PFSK-1 (cell line): ENCODE data around the gene TGM2.

ENCODE experiments used
- FOXP2 ChIP-seq: optimal IDR thresholded peaks from 2 replicates; pipeline ENCODE3; 2011; ENCODE audit warnings: borderline replicate concordance, control low read depth, inconsistent platforms; ENCODE audit not compliant: insufficient read depth; ENCODE audit errors: extremely low read length, extremely low read depth
- POLR2AphosphoS5 ChIP-seq: IDR thresholded peaks from 2 replicates; pipeline ENCODE4 v1.6.1; 2012; ENCODE audit warnings: low read depth, mild to moderate bottlenecking, control low read depth, low read length, moderate library complexity
- SIN3A ChIP-seq: IDR thresholded peaks from 2 replicates; pipeline ENCODE4 v1.6.1; 2012; ENCODE audit warnings: mild to moderate bottlenecking, low read length, moderate library complexity, borderline replicate concordance; ENCODE audit not compliant: insufficient read depth
- TAF1 ChIP-seq: IDR thresholded peaks from 2 replicates; pipeline ENCODE4 v1.6.1; 2012; ENCODE audit warnings: low read length, control low read depth, borderline replicate concordance; ENCODE audit not compliant: insufficient read depth
- TF ChIP-seq, protein P1 (sequence below), 2 experiments: IDR thresholded peaks; 2 replicates each; pipeline versions ENCODE4 v1.6.1 to v1.8.0; 2011 to 2012; ENCODE audit warnings: low read depth in 2 of 2, low read length in 2 of 2, control low read depth in 1 of 2, inconsistent platforms in 1 of 2, mild to moderate bottlenecking in 1 of 2, moderate library complexity in 1 of 2; ENCODE audit not compliant: insufficient read depth in 1 of 2

The TGM2 gene

DNA sequence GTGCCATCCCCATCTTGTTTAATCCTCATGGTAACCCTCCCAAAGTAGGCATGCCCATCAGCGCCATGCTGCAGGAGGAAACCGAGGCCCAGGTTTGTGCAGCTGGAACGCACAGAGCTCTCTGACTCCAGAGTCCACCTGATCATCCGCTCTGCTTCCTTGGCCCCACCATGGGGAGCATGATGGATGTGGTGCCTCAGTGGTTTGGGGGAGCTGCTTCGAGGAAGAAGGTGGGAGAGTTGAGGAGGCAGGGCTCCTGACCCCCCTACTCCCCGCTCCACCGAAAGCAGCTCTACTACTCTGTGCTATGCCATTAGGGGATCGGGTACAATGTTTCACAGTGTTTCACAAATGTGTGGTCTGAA, 52.2 kb downstream of the TGM2 start:
- TF ChIP-seq TAF1 (no peak), FOXP2 (no peak), POLR2AphosphoS5 (no peak), SIN3A (no peak)
- TF ChIP-seq, protein P1, sequence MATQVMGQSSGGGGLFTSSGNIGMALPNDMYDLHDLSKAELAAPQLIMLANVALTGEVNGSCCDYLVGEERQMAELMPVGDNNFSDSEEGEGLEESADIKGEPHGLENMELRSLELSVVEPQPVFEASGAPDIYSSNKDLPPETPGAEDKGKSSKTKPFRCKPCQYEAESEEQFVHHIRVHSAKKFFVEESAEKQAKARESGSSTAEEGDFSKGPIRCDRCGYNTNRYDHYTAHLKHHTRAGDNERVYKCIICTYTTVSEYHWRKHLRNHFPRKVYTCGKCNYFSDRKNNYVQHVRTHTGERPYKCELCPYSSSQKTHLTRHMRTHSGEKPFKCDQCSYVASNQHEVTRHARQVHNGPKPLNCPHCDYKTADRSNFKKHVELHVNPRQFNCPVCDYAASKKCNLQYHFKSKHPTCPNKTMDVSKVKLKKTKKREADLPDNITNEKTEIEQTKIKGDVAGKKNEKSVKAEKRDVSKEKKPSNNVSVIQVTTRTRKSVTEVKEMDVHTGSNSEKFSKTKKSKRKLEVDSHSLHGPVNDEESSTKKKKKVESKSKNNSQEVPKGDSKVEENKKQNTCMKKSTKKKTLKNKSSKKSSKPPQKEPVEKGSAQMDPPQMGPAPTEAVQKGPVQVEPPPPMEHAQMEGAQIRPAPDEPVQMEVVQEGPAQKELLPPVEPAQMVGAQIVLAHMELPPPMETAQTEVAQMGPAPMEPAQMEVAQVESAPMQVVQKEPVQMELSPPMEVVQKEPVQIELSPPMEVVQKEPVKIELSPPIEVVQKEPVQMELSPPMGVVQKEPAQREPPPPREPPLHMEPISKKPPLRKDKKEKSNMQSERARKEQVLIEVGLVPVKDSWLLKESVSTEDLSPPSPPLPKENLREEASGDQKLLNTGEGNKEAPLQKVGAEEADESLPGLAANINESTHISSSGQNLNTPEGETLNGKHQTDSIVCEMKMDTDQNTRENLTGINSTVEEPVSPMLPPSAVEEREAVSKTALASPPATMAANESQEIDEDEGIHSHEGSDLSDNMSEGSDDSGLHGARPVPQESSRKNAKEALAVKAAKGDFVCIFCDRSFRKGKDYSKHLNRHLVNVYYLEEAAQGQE (IDR thresholded peaks at IDR 0.05; ENCODE audit: insufficient read depth in 1 of 2, low read depth in 2 of 2, low read length in 2 of 2), result no peak

DNA sequence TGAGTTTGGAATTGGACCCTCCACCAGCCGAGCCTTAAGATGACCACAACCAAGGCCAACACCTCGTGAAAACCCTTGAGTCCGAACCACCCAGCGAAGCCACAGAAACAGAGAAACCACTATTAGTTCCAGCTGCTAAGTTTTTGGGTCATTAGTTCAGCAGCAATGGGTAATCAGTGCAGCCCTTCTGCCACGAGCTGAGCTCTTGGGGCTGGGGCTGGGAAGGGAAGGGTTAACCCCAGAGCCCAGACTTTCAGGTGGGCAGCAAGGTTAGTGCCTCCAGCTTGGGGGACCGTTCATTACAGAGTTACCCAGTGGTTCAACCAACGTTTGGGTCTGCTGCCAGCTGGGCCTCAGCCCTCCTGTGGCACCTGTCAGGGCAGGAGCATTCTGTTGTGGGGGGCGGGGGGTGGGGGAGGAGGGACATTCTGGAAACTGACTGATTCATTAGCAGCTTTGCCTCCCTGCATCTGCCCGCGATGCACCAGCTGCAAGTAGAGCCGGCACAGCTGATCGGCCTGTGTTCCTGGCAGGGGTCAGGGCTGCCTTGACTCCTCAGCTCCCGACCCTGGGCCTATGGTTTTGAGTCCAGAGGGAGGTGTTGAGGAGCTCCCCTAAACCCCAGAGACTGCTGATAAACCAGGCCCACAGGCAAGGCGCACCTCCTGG, 52.7 kb downstream of the TGM2 start:
- TF ChIP-seq FOXP2, result no peak
- TF ChIP-seq TAF1, result no peak
- TF ChIP-seq, protein P1 (IDR thresholded peaks at IDR 0.05; ENCODE audit: insufficient read depth in 1 of 2, low read depth in 2 of 2, low read length in 2 of 2), result no peak
- no peak for TF ChIP-seq SIN3A
- TF ChIP-seq POLR2AphosphoS5, result no peak

DNA sequence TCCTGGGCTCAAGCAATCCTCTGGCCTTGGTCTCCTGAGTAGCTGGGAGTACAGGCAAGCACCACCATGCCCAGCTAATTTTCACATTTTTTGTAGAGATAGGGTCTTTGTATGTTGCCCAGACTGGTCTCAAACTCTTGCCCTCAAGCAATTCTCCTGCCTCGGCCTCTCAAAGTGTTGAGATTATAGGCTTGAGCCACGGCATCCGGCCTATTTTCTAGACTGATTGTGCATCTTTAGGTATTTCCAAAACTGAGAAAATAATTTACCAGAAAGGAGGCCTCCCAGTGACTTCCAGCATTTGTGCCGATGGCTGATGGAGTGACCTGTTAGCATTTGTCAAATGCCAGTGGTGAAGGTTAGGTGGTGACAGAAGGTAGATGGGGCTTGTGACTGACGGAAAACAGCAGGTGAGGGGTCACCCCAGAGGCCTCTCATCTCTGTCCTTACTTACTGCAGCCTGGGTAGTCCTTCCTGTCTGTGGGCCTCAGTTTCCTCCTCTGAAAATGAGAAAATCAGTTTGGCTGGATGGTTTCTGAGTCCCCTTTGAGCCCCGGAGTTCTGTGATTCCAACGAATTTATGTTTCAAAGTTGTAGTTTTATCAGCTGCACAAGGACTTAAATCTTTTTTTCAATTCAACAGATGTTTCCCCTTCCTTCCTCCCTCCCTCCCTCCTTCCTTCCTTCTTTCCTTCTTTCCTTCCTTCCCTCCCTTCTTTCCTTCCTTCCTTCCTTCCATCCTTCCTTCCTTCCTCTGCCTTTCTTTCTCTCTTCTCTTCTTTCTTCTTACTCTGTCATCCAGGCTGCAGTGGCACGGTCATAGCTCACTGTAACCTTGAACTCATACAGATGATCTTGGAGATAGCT, 53.5 kb downstream of the TGM2 start:
- TF ChIP-seq POLR2AphosphoS5, result no peak
- TF ChIP-seq TAF1, result no peak
- TF ChIP-seq FOXP2, result no peak
- no peak for TF ChIP-seq SIN3A
- TF ChIP-seq, protein P1 (IDR thresholded peaks at IDR 0.05; ENCODE audit: insufficient read depth in 1 of 2, low read depth in 2 of 2, low read length in 2 of 2), result no peak

DNA sequence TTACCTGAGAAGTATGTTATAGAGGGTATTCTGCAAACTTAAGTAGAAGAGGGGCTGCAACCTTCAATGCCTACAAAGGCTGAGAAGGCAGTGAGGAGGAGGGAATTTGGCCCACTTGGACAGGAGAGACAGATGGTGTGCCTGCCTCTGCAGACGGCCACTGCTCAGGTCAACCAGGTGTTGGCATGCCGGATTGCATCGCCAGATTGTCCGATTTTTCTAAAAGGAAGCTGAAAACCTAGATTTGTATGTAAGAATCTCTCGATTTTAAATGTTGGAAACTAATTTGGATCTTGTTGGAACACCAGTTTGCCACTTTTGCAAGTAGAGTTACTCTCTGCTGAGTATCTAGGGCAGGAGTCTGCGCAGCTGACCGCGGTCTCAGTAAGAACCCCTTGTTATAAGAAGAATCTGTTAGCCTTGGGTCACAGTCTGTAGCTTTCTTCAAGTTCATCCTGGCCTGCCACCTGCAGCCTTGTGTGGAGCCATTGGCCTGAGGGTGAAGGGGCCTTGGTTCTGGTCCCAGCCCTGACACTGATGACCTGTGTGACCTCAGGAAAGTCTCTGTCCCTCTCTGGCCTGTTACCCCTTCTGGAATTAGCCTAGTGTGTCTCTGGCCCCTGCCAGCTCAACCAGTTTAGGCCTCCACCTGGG, 54.4 kb downstream of the TGM2 start:
- TF ChIP-seq SIN3A, result no peak
- TF ChIP-seq TAF1, result no peak
